SK-N-SH (cell line): ENCODE data around the gene SERPINH1. TPM values are rescaled to one million over a fixed set of nuclear protein-coding genes. Genes with fewer than 3 reads are reported as not detected.

Experiments
- CTCF ChIA-PET: fragments of 300-600, 350-600 bp; formaldehyde crosslinking; extraction: SDS; loops from one replicate; lab custom pipeline; 2021; lab: Yijun Ruan, JAX
- POLR2A ChIA-PET: fragments of 350-600 bp; sonication (Branson Sonifier 250); formaldehyde crosslinking; extraction: SDS; loops from one replicate; lab custom pipeline; 2020; ENCODE audit warnings: antibody characterized with exemption, inconsistent platforms; lab: Yijun Ruan, JAX
- DNase-seq: peaks from one replicate; pipeline ENCODE4 v3.0.0; 2012
- H2AFZ ChIP-seq: fragments of 200-600 bp; sonication (generic); 2 replicates; pipeline ENCODE4 v1.8.1; 2016; ENCODE audit warnings: antibody characterized with exemption, mild to moderate bottlenecking, low read depth
- H3F3A ChIP-seq: fragments of 200-600 bp; sonication (generic); replicated peaks from 2 replicates; pipeline ENCODE3; 2016; ENCODE audit warnings: antibody characterized with exemption, mild to moderate bottlenecking; ENCODE audit not compliant: insufficient read depth
- H3K27ac ChIP-seq, 2 experiments: fragments of 200-500 bp in 1 of 2; fragments of 200-600 bp in 1 of 2; sonication (Bioruptor generic) in 1 of 2; sonication (generic), shearing (Covaris generic) in 1 of 2; 2 replicates each; pipeline versions ENCODE4 v1.5.1 to v1.6.1; 2014 to 2016; ENCODE audit warnings: low read depth in 2 of 2, inconsistent platforms in 1 of 2, low read length in 1 of 2, mild to moderate bottlenecking in 1 of 2, mixed read lengths in 1 of 2
- H3K27me3 ChIP-seq: fragments of 200-600 bp; sonication (generic), shearing (Covaris generic); 2 replicates; pipeline ENCODE4 v1.6.1; 2016; ENCODE audit warnings: mixed run types; ENCODE audit not compliant: insufficient read depth
- H3K36me3 ChIP-seq, 2 experiments: fragments of 200-500 bp in 1 of 2; fragments of 200-600 bp in 1 of 2; sonication (Bioruptor generic) in 1 of 2; sonication (generic) in 1 of 2; replicated peaks in 1 of 2; 2 replicates each; pipeline versions ENCODE3 to v1.5.1; 2014 to 2016; ENCODE audit warnings: low read length in 1 of 2, mild to moderate bottlenecking in 1 of 2; ENCODE audit not compliant: insufficient read depth in 2 of 2, control insufficient read depth in 1 of 2
- H3K4me1 ChIP-seq, 2 experiments: fragments of 200-500 bp in 1 of 2; fragments of 200-600 bp in 1 of 2; sonication (Bioruptor generic) in 1 of 2; sonication (generic), shearing (Covaris generic) in 1 of 2; 2 replicates each; pipeline versions ENCODE4 v1.5.1 to v1.6.1; 2014 to 2016; ENCODE audit warnings: low read depth in 1 of 2, low read length in 1 of 2, mixed run types in 1 of 2; ENCODE audit not compliant: insufficient read depth in 2 of 2, control insufficient read depth in 1 of 2
- H3K4me2 ChIP-seq: fragments of 200-600 bp; sonication (generic), shearing (Covaris generic); 2 replicates; pipeline ENCODE4 v1.6.1; 2017; ENCODE audit warnings: mixed run types
- H3K4me3 ChIP-seq, 2 experiments: fragments of 200-500 bp in 1 of 2; fragments of 200-600 bp in 1 of 2; sonication (Bioruptor generic) in 1 of 2; sonication (generic), shearing (Covaris generic) in 1 of 2; 2 replicates each; pipeline versions ENCODE4 v1.5.1 to v1.8.1; 2014 to 2016; ENCODE audit warnings: low read depth in 2 of 2, inconsistent platforms in 1 of 2, low read length in 1 of 2, mild to moderate bottlenecking in 1 of 2, mixed read lengths in 1 of 2, moderate library complexity in 1 of 2
- H3K79me2 ChIP-seq: fragments of 200-600 bp; sonication (generic); 2 replicates; pipeline ENCODE4 v1.8.1; 2017; ENCODE audit warnings: mild to moderate bottlenecking; ENCODE audit not compliant: insufficient read depth
- H3K9ac ChIP-seq: fragments of 200-600 bp; sonication (generic); 2 replicates; pipeline ENCODE4 v1.6.1; 2017; ENCODE audit warnings: mixed run types
- H3K9me2 ChIP-seq: fragments of 200-600 bp; sonication (generic); 2 replicates; pipeline ENCODE4 v1.6.1; 2017; ENCODE audit warnings: mixed run types
- H3K9me3 ChIP-seq: fragments of 200-600 bp; sonication (generic); 2 replicates; pipeline ENCODE4 v1.6.1; 2017; ENCODE audit warnings: mixed run types, mild to moderate bottlenecking, moderate library complexity
- H4K20me1 ChIP-seq: fragments of 200-600 bp; sonication (generic); 2 replicates; pipeline ENCODE4 v1.6.1; 2017; ENCODE audit warnings: mild to moderate bottlenecking, mixed run types; ENCODE audit not compliant: insufficient read depth
- CHD2 ChIP-seq: fragments of 150-350 bp; IDR thresholded peaks from 2 replicates; pipeline ENCODE4 v1.6.1; 2018; ENCODE audit warnings: low read length; ENCODE audit not compliant: partially characterized antibody
- EZH2phosphoT487 ChIP-seq: fragments of 200-600 bp; sonication (generic); IDR thresholded peaks from 2 replicates; pipeline ENCODE4 v1.6.1; 2017; ENCODE audit warnings: low read depth, mixed run types, mild to moderate bottlenecking, antibody characterized with exemption, moderate library complexity, borderline replicate concordance
- FOXJ3 ChIP-seq: sonication (generic); formaldehyde crosslinking; IDR thresholded peaks from 2 replicates; pipeline ENCODE4 v1.5.1; 2020; ENCODE audit warnings: mild to moderate bottlenecking, missing genetic modification reagents
- FOXM1 ChIP-seq: IDR thresholded peaks from 2 replicates; pipeline ENCODE4 v1.4.0; 2012; ENCODE audit warnings: low read depth, mild to moderate bottlenecking
- GATA2 ChIP-seq: sonication (generic); formaldehyde crosslinking; IDR thresholded peaks from 2 replicates; pipeline ENCODE4 v1.5.0; 2020; ENCODE audit warnings: mild to moderate bottlenecking, missing genetic modification reagents
- JUND ChIP-seq: IDR thresholded peaks from 2 replicates; pipeline ENCODE4 v1.4.0; 2012
- MAX ChIP-seq: IDR thresholded peaks from 2 replicates; pipeline ENCODE4 v1.4.0; 2012; ENCODE audit warnings: low read depth
- NRF1 ChIP-seq: IDR thresholded peaks from 2 replicates; pipeline ENCODE4 v1.6.1; 2012; ENCODE audit warnings: low read depth, mild to moderate bottlenecking, low read length
- POLR2AphosphoS5 ChIP-seq: IDR thresholded peaks from 2 replicates; pipeline ENCODE4 v1.6.1; 2012; ENCODE audit warnings: low read depth, low read length
- RAD21 ChIP-seq: IDR thresholded peaks from 2 replicates; pipeline ENCODE4 v1.6.1; 2012; ENCODE audit warnings: mild to moderate bottlenecking, low read length
- REST ChIP-seq: IDR thresholded peaks from 2 replicates; pipeline ENCODE4 v1.6.1; 2012; ENCODE audit warnings: mild to moderate bottlenecking, low read depth, low read length, moderate library complexity
- RFX5 ChIP-seq: IDR thresholded peaks from 2 replicates; pipeline ENCODE4 v1.6.1; 2012; ENCODE audit warnings: mild to moderate bottlenecking, improper control_type of control experiment, low read length
- RXRA ChIP-seq: IDR thresholded peaks from 2 replicates; pipeline ENCODE4 v1.4.0; 2012; ENCODE audit warnings: low read depth, mild to moderate bottlenecking, borderline replicate concordance
- TAF1 ChIP-seq: IDR thresholded peaks from 2 replicates; pipeline ENCODE4 v1.6.1; 2012; ENCODE audit warnings: low read depth, mild to moderate bottlenecking, low read length, moderate library complexity, borderline replicate concordance
- TCF12 ChIP-seq: IDR thresholded peaks from 2 replicates; pipeline ENCODE4 v1.4.0; 2012
- USF1 ChIP-seq: IDR thresholded peaks from 2 replicates; pipeline ENCODE4 v1.4.0; 2012; ENCODE audit warnings: low read depth, borderline replicate concordance
- USF2 ChIP-seq: fragments of 150-350 bp; IDR thresholded peaks from 2 replicates; pipeline ENCODE4 v1.6.1; 2017; ENCODE audit warnings: antibody characterized with exemption, low read length, low read depth, borderline replicate concordance
- YY1 ChIP-seq: IDR thresholded peaks from 2 replicates; pipeline ENCODE4 v1.4.0; 2012; ENCODE audit warnings: low read depth, mild to moderate bottlenecking
- ZBTB33 ChIP-seq: IDR thresholded peaks from 2 replicates; pipeline ENCODE4 v1.4.0; 2012; ENCODE audit warnings: low read depth, borderline replicate concordance
- WGBS: methylation state at CpG from one replicate; pipeline ENCODE4 v1.1.6; 2017; ENCODE audit warnings: low lambda C conversion rate; 5-methylcytosine and 5-hydroxymethylcytosine counted together
- polyA plus RNA-seq, 3 experiments: library from polyadenylated mRNA; depleted of rRNA; stranded (reverse); fragments of >200 nt; gene quantifications; 2 replicates each; pipeline ENCODE4 v1.2.3, GENCODE V29; 2012

SERPINH1 gene
- polyA plus RNA-seq, 1 of the 3 experiments (the other 2 are of a cell fraction) = 293 TPM

- H3K36me3 ChIP-seq = no peaks in the 10 kb centered on the region
- H3K9ac ChIP-seq = no peak overlapping the region
- H3K27ac ChIP-seq = no peak overlapping the region
- peaks cover 0 to 4% of the 10 kb centered on the region in 2 experiments; a peak in 1 of 4 replicates for H3K4me1 ChIP-seq
- ChIA-PET CTCF (interaction anchor here (0.6 to 15.4 kb wide), 11 partner anchors 9 to 258 kb away, joined by 3 to 275 read pairs (median 6); partner anchors contain the start of genes GDPD5 and KLHL35), POLR2A (no interaction called here)
- no peaks in the 10 kb centered on the region for H4K20me1 ChIP-seq
- no peak for TF ChIP-seq FOXJ3
- TF ChIP-seq TAF1 = no peak
- no peak for TF ChIP-seq GATA2
- no peak for TF ChIP-seq POLR2AphosphoS5
- TF ChIP-seq TCF12 = no peak
- TF ChIP-seq REST = no peak
- TF ChIP-seq EZH2phosphoT487 = no peak
- TF ChIP-seq RAD21 = no peak
- no peak for TF ChIP-seq ZBTB33
- TF ChIP-seq RFX5 = no peak
- TF ChIP-seq YY1 = no peak
- TF ChIP-seq JUND = no peak
- TF ChIP-seq RXRA = no peak
- no peak for TF ChIP-seq USF2
- TF ChIP-seq FOXM1 = no peak
- no peak for TF ChIP-seq NRF1
- no peak for TF ChIP-seq MAX
- TF ChIP-seq USF1 = no peak
- no peak for TF ChIP-seq CHD2
- no peak overlapping the region for H3K4me3 ChIP-seq
- no peak for DNase-seq
- H3K9me3 ChIP-seq = no peaks in the 10 kb centered on the region
- H3K4me2 ChIP-seq = no peak overlapping the region
- no peaks in the 10 kb centered on the region for H3K27me3 ChIP-seq
- H2AFZ ChIP-seq = no peak overlapping the region
- 76% methylated on average over 14 of the region's 15 CpGs for WGBS
- H3F3A ChIP-seq = no peaks in the 10 kb centered on the region
- no peaks in the 10 kb centered on the region for H3K9me2 ChIP-seq
- H3K79me2 ChIP-seq = no peaks in the 10 kb centered on the region
Measured at GRCh38 chr11:75534259-75535069, 27.6 kb upstream of the SERPINH1 start.
